GM23338 (cell line): ENCODE measurements around the gene TMEM60. TPM values are rescaled to one million over a fixed set of nuclear protein-coding genes. Genes with fewer than 3 reads are reported as not detected.

Source experiments
- polyA plus RNA-seq: library from polyadenylated mRNA; unstranded; fragments of >200 nt; fragmentation: Nextera tagmentation; extraction: Ambion mirVana; gene quantifications from 2 replicates; pipeline ENCODE4 v1.2.1, GENCODE V29; 2016
- total RNA-seq: library from RNA; depleted of rRNA; stranded (reverse); fragments of >200 nt; shearing (Covaris generic); gene quantifications from 2 replicates; pipeline ENCODE4 v1.2.3, GENCODE V29; 2014; rRNA removed

The TMEM60 gene
- total and polyA plus RNA-seq, 2 experiments from 2014 or later: 29.5 to 68.2 TPM

Other genes with a start within 250 kb of the TMEM60 start
- gene RSBN1L, start 102.0 kb downstream of the TMEM60 start, total RNA-seq: 19.7 and 20.0 TPM in 2 replicates
- 7.7 and 9.7 TPM in 2 replicates for gene RSBN1L, start 102.0 kb downstream of the TMEM60 start, polyA plus RNA-seq
- gene PHTF2, start 339 bp upstream of the TMEM60 start, total RNA-seq: 21.6 and 24.1 TPM in 2 replicates
- 10.2 and 14.6 TPM in 2 replicates for gene PHTF2, start 339 bp upstream of the TMEM60 start, polyA plus RNA-seq